ENCODE results near the gene RACK1.
"Not testable (repeated sequence)": the region's sequence is repeated elsewhere in the genome, so short reads cannot be mapped to it uniquely, and the experiment has no call there.

The RACK1 gene

GRCh38 chr5:181283841-181284755 lies 40.4 kb upstream of the RACK1 start:
- H3K27me3 ChIP-seq (ENCODE audit: control insufficient read depth in 1 of 2, insufficient read depth in 1 of 2, low read length in 2 of 2); H3K9ac ChIP-seq (ENCODE audit: low read length); H2BK12ac ChIP-seq (ENCODE audit: low read length in 2 of 2); H3K14ac ChIP-seq (ENCODE audit: low read length in 2 of 2); H3K23ac ChIP-seq (ENCODE audit: low read length in 2 of 2); H3K18ac ChIP-seq (ENCODE audit: low read depth in 1 of 2, low read length in 2 of 2); H2AFZ ChIP-seq (ENCODE audit: low read depth, low read length); H3K79me1 ChIP-seq (replicated peaks; ENCODE audit: low read length, poor library complexity, severe bottlenecking); DNase-seq; H2BK120ac ChIP-seq (ENCODE audit: low read depth, low read length); H2AK5ac ChIP-seq (ENCODE audit: low read length, severe bottlenecking); H4K91ac ChIP-seq (ENCODE audit: low read length); H2BK5ac ChIP-seq (ENCODE audit: low read depth, low read length, poor library complexity, severe bottlenecking); H3K4me3 ChIP-seq (ENCODE audit: insufficient read depth in 1 of 2, low read depth in 1 of 2, low read length in 2 of 2); H2BK15ac ChIP-seq (ENCODE audit: low read depth, poor library complexity, severe bottlenecking); H4K8ac ChIP-seq (ENCODE audit: low read length); H3K4ac ChIP-seq (ENCODE audit: low read depth in 1 of 2, low read length in 2 of 2); H3K9me3 ChIP-seq (ENCODE audit: control insufficient read depth, low read length); H3K27ac ChIP-seq (ENCODE audit: low read length, poor library complexity, severe bottlenecking); H3K4me2 ChIP-seq (ENCODE audit: low read length, poor library complexity, severe bottlenecking): not testable (repeated sequence)
- WGBS, result 100% methylated on average over 2 of the region's 6 CpGs
- Histone ChIP-seq H3K4me1 (ENCODE audit: control insufficient read depth, insufficient read depth, low read depth, low read length) (peaks cover 22% of the 10 kb centered on the region), H3K36me3 (ENCODE audit: control insufficient read depth in 1 of 2, insufficient read depth in 2 of 2, low read depth in 1 of 2, low read length in 2 of 2) (peaks cover 0 to 36% of the 10 kb centered on the region in 2 experiments)

GRCh38 chr5:181283347-181283746 lies 39.6 kb upstream of the RACK1 start:
- H3K79me1 ChIP-seq (replicated peaks; ENCODE audit: low read length, poor library complexity, severe bottlenecking), result peaks cover 2% of the 10 kb centered on the region
- no peak overlapping the region for H2BK12ac ChIP-seq (ENCODE audit: low read length in 2 of 2)
- DNase-seq, result no peak
- no peak overlapping the region for H4K8ac ChIP-seq (ENCODE audit: low read length)
- no peak overlapping the region for H2BK15ac ChIP-seq (ENCODE audit: low read depth, poor library complexity, severe bottlenecking)
- no peak overlapping the region for H3K4me2 ChIP-seq (ENCODE audit: low read length, poor library complexity, severe bottlenecking)
- no peak overlapping the region for H3K9ac ChIP-seq (ENCODE audit: low read length)
- H3K23ac ChIP-seq (ENCODE audit: low read length in 2 of 2), result no peak overlapping the region
- no peak overlapping the region for H4K91ac ChIP-seq (ENCODE audit: low read length)
- 89% methylated on average over 13 of the region's 13 CpGs for WGBS
- no peak overlapping the region for H3K27ac ChIP-seq (ENCODE audit: low read length, poor library complexity, severe bottlenecking)
- no peak overlapping the region for H3K4ac ChIP-seq (ENCODE audit: low read depth in 1 of 2, low read length in 2 of 2)
- no peak overlapping the region for H2AK5ac ChIP-seq (ENCODE audit: low read length, severe bottlenecking)
- H3K27me3 ChIP-seq (ENCODE audit: control insufficient read depth in 1 of 2, insufficient read depth in 1 of 2, low read length in 2 of 2), result no peaks in the 10 kb centered on the region
- no peak overlapping the region for H2AFZ ChIP-seq (ENCODE audit: low read depth, low read length)
- H3K4me1 ChIP-seq (ENCODE audit: control insufficient read depth, insufficient read depth, low read depth, low read length), result peaks cover 22% of the 10 kb centered on the region
- H3K9me3 ChIP-seq (ENCODE audit: control insufficient read depth, low read length), result no peaks in the 10 kb centered on the region
- H2BK120ac ChIP-seq (ENCODE audit: low read depth, low read length), result no peak overlapping the region
- H3K4me3 ChIP-seq (ENCODE audit: insufficient read depth in 1 of 2, low read depth in 1 of 2, low read length in 2 of 2), result no peak overlapping the region
- H3K14ac ChIP-seq (ENCODE audit: low read length in 2 of 2), result no peak overlapping the region
- peaks cover 0 to 36% of the 10 kb centered on the region in 2 experiments for H3K36me3 ChIP-seq (ENCODE audit: control insufficient read depth in 1 of 2, insufficient read depth in 2 of 2, low read depth in 1 of 2, low read length in 2 of 2)
- H2BK5ac ChIP-seq (ENCODE audit: low read depth, low read length, poor library complexity, severe bottlenecking), result no peak overlapping the region
- H3K18ac ChIP-seq (ENCODE audit: low read depth in 1 of 2, low read length in 2 of 2), result no peak overlapping the region

- Histone ChIP-seq H3K36me3 (ENCODE audit: control insufficient read depth in 1 of 2, insufficient read depth in 2 of 2, low read depth in 1 of 2, low read length in 2 of 2) (peaks cover 0 to 33% of the 10 kb centered on the region in 2 experiments), H3K27ac (ENCODE audit: low read length, poor library complexity, severe bottlenecking) (no peak overlapping the region), H3K9me3 (ENCODE audit: control insufficient read depth, low read length) (no peaks in the 10 kb centered on the region), H3K79me1 (replicated peaks; ENCODE audit: low read length, poor library complexity, severe bottlenecking) (peaks cover under 1% of the 10 kb centered on the region), H2BK15ac (ENCODE audit: low read depth, poor library complexity, severe bottlenecking) (no peak overlapping the region), H2BK5ac (ENCODE audit: low read depth, low read length, poor library complexity, severe bottlenecking) (no peak overlapping the region), H3K9ac (ENCODE audit: low read length) (no peak overlapping the region), H3K23ac (ENCODE audit: low read length in 2 of 2) (no peak overlapping the region), H3K4me2 (ENCODE audit: low read length, poor library complexity, severe bottlenecking) (no peak overlapping the region), H4K8ac (ENCODE audit: low read length) (no peak overlapping the region), H3K27me3 (ENCODE audit: control insufficient read depth in 1 of 2, insufficient read depth in 1 of 2, low read length in 2 of 2) (no peaks in the 10 kb centered on the region), H2BK12ac (ENCODE audit: low read length in 2 of 2) (no peak overlapping the region), H3K14ac (ENCODE audit: low read length in 2 of 2) (no peak overlapping the region), H2AK5ac (ENCODE audit: low read length, severe bottlenecking) (no peak overlapping the region), H3K4ac (ENCODE audit: low read depth in 1 of 2, low read length in 2 of 2) (no peak overlapping the region), H2AFZ (ENCODE audit: low read depth, low read length) (no peak overlapping the region), H3K18ac (ENCODE audit: low read depth in 1 of 2, low read length in 2 of 2) (no peak overlapping the region), H3K4me1 (ENCODE audit: control insufficient read depth, insufficient read depth, low read depth, low read length) (peaks cover 22% of the 10 kb centered on the region), H2BK120ac (ENCODE audit: low read depth, low read length) (no peak overlapping the region), H3K4me3 (ENCODE audit: insufficient read depth in 1 of 2, low read depth in 1 of 2, low read length in 2 of 2) (no peak overlapping the region), H4K91ac (ENCODE audit: low read length) (no peak overlapping the region)
- DNase-seq, result no peak
- 94% methylated on average over 7 of the region's 7 CpGs for WGBS
Measured at GRCh38 chr5:181282874-181283273, 39.2 kb upstream of the RACK1 start.

GRCh38 chr5:181282415-181282814 lies 38.7 kb upstream of the RACK1 start:
- not testable (repeated sequence) for H2AFZ ChIP-seq (ENCODE audit: low read depth, low read length); DNase-seq; H3K23ac ChIP-seq (ENCODE audit: low read length in 2 of 2); H3K79me1 ChIP-seq (replicated peaks; ENCODE audit: low read length, poor library complexity, severe bottlenecking); H3K9ac ChIP-seq (ENCODE audit: low read length); H2BK12ac ChIP-seq (ENCODE audit: low read length in 2 of 2); H3K27ac ChIP-seq (ENCODE audit: low read length, poor library complexity, severe bottlenecking); H2BK5ac ChIP-seq (ENCODE audit: low read depth, low read length, poor library complexity, severe bottlenecking); H4K91ac ChIP-seq (ENCODE audit: low read length); H3K27me3 ChIP-seq (ENCODE audit: control insufficient read depth in 1 of 2, insufficient read depth in 1 of 2, low read length in 2 of 2); H4K8ac ChIP-seq (ENCODE audit: low read length); H3K9me3 ChIP-seq (ENCODE audit: control insufficient read depth, low read length); H3K4ac ChIP-seq (ENCODE audit: low read depth in 1 of 2, low read length in 2 of 2); H2BK15ac ChIP-seq (ENCODE audit: low read depth, poor library complexity, severe bottlenecking); H3K18ac ChIP-seq (ENCODE audit: low read depth in 1 of 2, low read length in 2 of 2); H2AK5ac ChIP-seq (ENCODE audit: low read length, severe bottlenecking); H2BK120ac ChIP-seq (ENCODE audit: low read depth, low read length)
- H3K4me2 ChIP-seq (ENCODE audit: low read length, poor library complexity, severe bottlenecking), result peak overlapping the region; percentile 98
- H3K36me3 ChIP-seq (ENCODE audit: control insufficient read depth in 1 of 2, insufficient read depth in 2 of 2, low read depth in 1 of 2, low read length in 2 of 2), result peaks cover 0 to 32% of the 10 kb centered on the region in 2 experiments
- H3K14ac ChIP-seq (ENCODE audit: low read length in 2 of 2), result peak overlapping the region in 1 of 2 experiments; percentile 57
- peaks cover 22% of the 10 kb centered on the region for H3K4me1 ChIP-seq (ENCODE audit: control insufficient read depth, insufficient read depth, low read depth, low read length)
- 77% methylated on average over 14 of the region's 16 CpGs for WGBS
- peak overlapping the region in 1 of 2 experiments; percentile 71 for H3K4me3 ChIP-seq (ENCODE audit: insufficient read depth in 1 of 2, low read depth in 1 of 2, low read length in 2 of 2)

Data from mesenchymal stem cell (in vitro differentiated cells and primary cell).